Amniotic stem cell (primary cell): ENCODE data around the gene ACP7.
A peak's percentile ranks its signal among the peaks of the same experiment; 100 is the strongest.
"Not testable (repeated sequence)": the region's sequence is repeated elsewhere in the genome, so short reads cannot be mapped to it uniquely, and the experiment has no call there.

Source experiments
- DNase-seq: peaks from one replicate; lab custom pipeline; 2025; lab: John Stamatoyannopoulos, UW

The ACP7 gene

GRCh38 chr19:39078436-39079200 is 5.5 kb upstream of the ACP7 start:
- DNase-seq = peak; percentile 91

GRCh38 chr19:39080431-39080830 is 3.7 kb upstream of the ACP7 start:
- DNase-seq = no peak

GRCh38 chr19:39082167-39082566 is 2.0 kb upstream of the ACP7 start:
- DNase-seq = no peak

- no peak for DNase-seq
Observed at GRCh38 chr19:39082745-39083598, 1.2 kb upstream of the ACP7 start.

GRCh38 chr19:39083599-39083982 is 577 bp upstream of the ACP7 start:
- DNase-seq = no peak

GRCh38 chr19:39084732-39085080 is 538 bp downstream of the ACP7 start:
- no peak for DNase-seq

- DNase-seq = no peak
Observed at GRCh38 chr19:39085392-39085791, 1.2 kb downstream of the ACP7 start.

- DNase-seq = no peak
Observed at GRCh38 chr19:39086386-39086785, 2.2 kb downstream of the ACP7 start.

- DNase-seq = no peak
Observed at GRCh38 chr19:39087907-39088686, 3.9 kb downstream of the ACP7 start.

GRCh38 chr19:39090016-39090415 is 5.8 kb downstream of the ACP7 start:
- DNase-seq = not testable (repeated sequence)

- no peak for DNase-seq
Observed at GRCh38 chr19:39090881-39091280, 6.7 kb downstream of the ACP7 start.

- DNase-seq = not testable (repeated sequence)
Observed at GRCh38 chr19:39095799-39096540, 11.8 kb downstream of the ACP7 start.

GRCh38 chr19:39097299-39097698 is 13.1 kb downstream of the ACP7 start:
- no peak for DNase-seq

GRCh38 chr19:39097721-39098120 is 13.6 kb downstream of the ACP7 start:
- DNase-seq = no peak

GRCh38 chr19:39098365-39099269 is 14.4 kb downstream of the ACP7 start:
- no peak for DNase-seq

- no peak for DNase-seq
Observed at GRCh38 chr19:39099341-39099740, 15.2 kb downstream of the ACP7 start.

- no peak for DNase-seq
Observed at GRCh38 chr19:39100500-39101166, 16.5 kb downstream of the ACP7 start.

- DNase-seq = no peak
Observed at GRCh38 chr19:39103151-39103550, 19.0 kb downstream of the ACP7 start.

GRCh38 chr19:39104186-39104596 is 20.0 kb downstream of the ACP7 start:
- DNase-seq = no peak

GRCh38 chr19:39106194-39106593 is 22.0 kb downstream of the ACP7 start:
- DNase-seq = no peak
